GM23338 (cell line): ENCODE measurements around the gene TMEM87B. TPM values are rescaled to one million over a fixed set of nuclear protein-coding genes. Genes with fewer than 3 reads are reported as not detected.
A peak's percentile ranks its signal among the peaks of the same experiment; 100 is the strongest.

ENCODE experiments used
- ATAC-seq: fragments of 200-7000 bp; cut with Tn5 transposase; 3 replicates; pipeline ENCODE4 v1.9.1; 2020
- DNase-seq: peaks from one replicate; pipeline ENCODE4 v3.0.0-alpha.2; 2015; ENCODE audit warnings: low spot score
- H2AFZ ChIP-seq: fragments of 200-600 bp; sonication (generic); 2 replicates; pipeline ENCODE4 v1.8.0; 2016; ENCODE audit warnings: antibody characterized with exemption, mild to moderate bottlenecking, moderate library complexity
- H3F3A ChIP-seq: fragments of 200-600 bp; sonication (generic); replicated peaks from 2 replicates; pipeline ENCODE4 v1.8.0; 2017; ENCODE audit warnings: antibody characterized with exemption, mixed run types, low read depth
- H3K27ac ChIP-seq: fragments of 200-600 bp; sonication (generic); 2 replicates; pipeline ENCODE4 v1.6.1; 2016; ENCODE audit warnings: low read depth
- H3K27me3 ChIP-seq: fragments of 200-600 bp; sonication (generic); 2 replicates; pipeline ENCODE4 v1.8.0; 2016; ENCODE audit warnings: mild to moderate bottlenecking, mixed run types, moderate library complexity; ENCODE audit not compliant: insufficient read depth
- H3K36me3 ChIP-seq: fragments of 200-600 bp; sonication (generic); 2 replicates; pipeline ENCODE4 v1.8.0; 2016; ENCODE audit warnings: mild to moderate bottlenecking; ENCODE audit not compliant: insufficient read depth
- H3K4me1 ChIP-seq: fragments of 200-600 bp; sonication (generic); 2 replicates; pipeline ENCODE4 v1.8.0; 2016; ENCODE audit warnings: mild to moderate bottlenecking, moderate library complexity; ENCODE audit not compliant: insufficient read depth
- H3K4me2 ChIP-seq: fragments of 200-600 bp; sonication (generic); 2 replicates; pipeline ENCODE4 v1.7.1; 2017; ENCODE audit warnings: mixed run types
- H3K4me3 ChIP-seq: fragments of 200-600 bp; sonication (generic); 2 replicates; pipeline ENCODE4 v1.6.1; 2016; ENCODE audit warnings: mixed run types
- H3K79me2 ChIP-seq: fragments of 200-600 bp; sonication (generic); replicated peaks from 2 replicates; pipeline ENCODE4 v1.8.0; 2017; ENCODE audit warnings: mild to moderate bottlenecking; ENCODE audit not compliant: insufficient read depth
- H3K9me2 ChIP-seq: fragments of 200-600 bp; sonication (generic); 2 replicates; pipeline ENCODE4 v1.8.0; 2017; ENCODE audit not compliant: insufficient read depth
- H4K20me1 ChIP-seq: fragments of 200-600 bp; sonication (generic); replicated peaks from 2 replicates; pipeline ENCODE4 v1.8.0; 2017; ENCODE audit warnings: mild to moderate bottlenecking; ENCODE audit not compliant: insufficient read depth
- H3K27ac Mint-ChIP-seq: 2 replicates; pipeline ENCODE4 v1.8.0; 2020; ENCODE audit warnings: inconsistent platforms, mild to moderate bottlenecking, moderate library complexity, mixed read lengths
- H3K27me3 Mint-ChIP-seq: 3 replicates; pipeline ENCODE4 v1.8.0; 2022; ENCODE audit warnings: low read depth, mild to moderate bottlenecking, moderate library complexity, mixed read lengths, inconsistent platforms; ENCODE audit not compliant: insufficient read depth, poor library complexity
- H3K36me3 Mint-ChIP-seq: 3 replicates; pipeline ENCODE4 v1.8.0; 2021; ENCODE audit warnings: low read depth, mild to moderate bottlenecking, inconsistent platforms, moderate library complexity, mixed read lengths
- H3K4me1 Mint-ChIP-seq: 3 replicates; pipeline ENCODE4 v1.8.0; 2020; ENCODE audit warnings: mild to moderate bottlenecking, inconsistent platforms, mixed read lengths
- H3K4me3 Mint-ChIP-seq: 3 replicates; pipeline ENCODE4 v1.8.0; 2021; ENCODE audit warnings: moderate library complexity, mild to moderate bottlenecking, inconsistent platforms, mixed read lengths
- H3K9me3 Mint-ChIP-seq: 3 replicates; pipeline ENCODE4 v1.8.0; 2020; ENCODE audit warnings: moderate library complexity, mild to moderate bottlenecking, inconsistent platforms, mixed read lengths
- CREB1 ChIP-seq: fragments of 250-450 bp; sonication (Bioruptor Pico); IDR thresholded peaks from 2 replicates; pipeline ENCODE4 v1.5.0; 2020; ENCODE audit warnings: low read depth, mild to moderate bottlenecking, moderate library complexity
- EZH2 ChIP-seq: fragments of 200-600 bp; sonication (generic); IDR thresholded peaks from one replicate; pipeline ENCODE4 v1.8.0; 2017; ENCODE audit warnings: antibody characterized with exemption, mild to moderate bottlenecking, low read depth; ENCODE audit not compliant: unreplicated experiment
- EZH2phosphoT487 ChIP-seq: fragments of 200-600 bp; sonication (generic); IDR thresholded peaks from one replicate; pipeline ENCODE4 v1.8.1; 2018; ENCODE audit warnings: antibody characterized with exemption; ENCODE audit not compliant: unreplicated experiment
- JUNB ChIP-seq: IDR thresholded peaks from one replicate; pipeline ENCODE4 v1.6.1; 2016; ENCODE audit warnings: antibody characterized with exemption; ENCODE audit not compliant: unreplicated experiment
- polyA plus RNA-seq: library from polyadenylated mRNA; unstranded; fragments of >200 nt; fragmentation: Nextera tagmentation; extraction: Ambion mirVana; gene quantifications from 2 replicates; pipeline ENCODE4 v1.2.1, GENCODE V29; 2016
- total RNA-seq: library from RNA; depleted of rRNA; stranded (reverse); fragments of >200 nt; shearing (Covaris generic); gene quantifications from 2 replicates; pipeline ENCODE4 v1.2.3, GENCODE V29; 2014
- TF ChIP-seq, protein P1 (sequence below), 2 experiments: fragments of 200-600 bp in 1 of 2; sonication (generic) in 1 of 2; conservative IDR thresholded peaks; 2 replicates each; pipeline versions ENCODE4 v1.5.1 to v1.6.1; 2016 to 2017; ENCODE audit warnings: antibody characterized with exemption in 2 of 2, low read depth in 2 of 2, mild to moderate bottlenecking in 2 of 2, moderate library complexity in 1 of 2
- TF ChIP-seq, protein P2 (sequence below): fragments of 250-450 bp; sonication (Bioruptor Pico); IDR thresholded peaks from 2 replicates; pipeline ENCODE4 v1.5.0; 2020; ENCODE audit warnings: mild to moderate bottlenecking, moderate library complexity
- TF ChIP-seq, protein P3 (sequence below): IDR thresholded peaks from one replicate; pipeline ENCODE4 v1.6.1; 2018; ENCODE audit warnings: antibody characterized with exemption; ENCODE audit not compliant: unreplicated experiment

TMEM87B gene
- total and polyA plus RNA-seq, 2 experiments from 2014 or later = 7.0 to 15.4 TPM

DNA sequence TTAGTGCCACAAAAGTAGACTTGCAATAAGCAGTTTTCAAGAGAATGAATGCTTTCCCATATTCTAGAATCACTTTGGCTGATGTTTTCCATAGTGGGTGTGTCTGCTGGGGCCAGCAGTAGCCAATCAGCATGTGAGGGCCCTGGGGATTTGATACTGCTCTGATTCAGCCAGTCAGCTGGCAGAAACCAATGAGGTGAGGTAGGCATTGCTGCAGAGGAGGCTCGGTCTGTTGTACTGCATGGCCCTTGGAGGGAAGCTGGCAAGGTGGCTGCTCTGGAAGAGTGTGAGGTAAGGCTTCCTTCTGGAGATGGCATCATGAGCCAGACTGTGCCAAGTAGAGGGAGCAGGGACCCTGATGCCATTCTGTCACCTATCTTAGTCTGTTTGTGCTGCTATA lies 22.7 kb downstream of the TMEM87B start:
- peaks cover 4% of the 10 kb centered on the region; the same call in 1 of the 3 replicates for H3K4me1 Mint-ChIP-seq
- Histone ChIP-seq H3K27me3 (no peaks in the 10 kb centered on the region), H3K36me3 (no peaks in the 10 kb centered on the region), H4K20me1 (no peaks in the 10 kb centered on the region), H3K9me2 (no peaks in the 10 kb centered on the region), H3K79me2 (no peaks in the 10 kb centered on the region; the same call in 1 of the 2 replicates), H3K4me3 (no peak overlapping the region), H2AFZ (no peak overlapping the region), H3K4me1 (no peaks in the 10 kb centered on the region), H3K27ac (no peak overlapping the region), H3F3A (no peaks in the 10 kb centered on the region), H3K4me2 (no peak overlapping the region)
- peaks cover 8% of the 10 kb centered on the region; the same call in 2 of the 3 replicates for H3K36me3 Mint-ChIP-seq
- ATAC-seq = peak; percentile 95
- H3K4me3 Mint-ChIP-seq = no peak overlapping the region
- no peaks in the 10 kb centered on the region for H3K27me3 Mint-ChIP-seq
- no peaks in the 10 kb centered on the region for H3K9me3 Mint-ChIP-seq
- TF ChIP-seq CREB1 (CRISPR knock-in tag) = no peak
- TF ChIP-seq EZH2phosphoT487 = no peak
- no peak for TF ChIP-seq EZH2
- TF ChIP-seq, protein P1, sequence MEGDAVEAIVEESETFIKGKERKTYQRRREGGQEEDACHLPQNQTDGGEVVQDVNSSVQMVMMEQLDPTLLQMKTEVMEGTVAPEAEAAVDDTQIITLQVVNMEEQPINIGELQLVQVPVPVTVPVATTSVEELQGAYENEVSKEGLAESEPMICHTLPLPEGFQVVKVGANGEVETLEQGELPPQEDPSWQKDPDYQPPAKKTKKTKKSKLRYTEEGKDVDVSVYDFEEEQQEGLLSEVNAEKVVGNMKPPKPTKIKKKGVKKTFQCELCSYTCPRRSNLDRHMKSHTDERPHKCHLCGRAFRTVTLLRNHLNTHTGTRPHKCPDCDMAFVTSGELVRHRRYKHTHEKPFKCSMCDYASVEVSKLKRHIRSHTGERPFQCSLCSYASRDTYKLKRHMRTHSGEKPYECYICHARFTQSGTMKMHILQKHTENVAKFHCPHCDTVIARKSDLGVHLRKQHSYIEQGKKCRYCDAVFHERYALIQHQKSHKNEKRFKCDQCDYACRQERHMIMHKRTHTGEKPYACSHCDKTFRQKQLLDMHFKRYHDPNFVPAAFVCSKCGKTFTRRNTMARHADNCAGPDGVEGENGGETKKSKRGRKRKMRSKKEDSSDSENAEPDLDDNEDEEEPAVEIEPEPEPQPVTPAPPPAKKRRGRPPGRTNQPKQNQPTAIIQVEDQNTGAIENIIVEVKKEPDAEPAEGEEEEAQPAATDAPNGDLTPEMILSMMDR (conservative IDR thresholded peaks at IDR 0.05; ENCODE audit: low read depth in 2 of 2) = no peak
- H3K27ac Mint-ChIP-seq = no peak overlapping the region
- peak; percentile 27 for DNase-seq

DNA sequence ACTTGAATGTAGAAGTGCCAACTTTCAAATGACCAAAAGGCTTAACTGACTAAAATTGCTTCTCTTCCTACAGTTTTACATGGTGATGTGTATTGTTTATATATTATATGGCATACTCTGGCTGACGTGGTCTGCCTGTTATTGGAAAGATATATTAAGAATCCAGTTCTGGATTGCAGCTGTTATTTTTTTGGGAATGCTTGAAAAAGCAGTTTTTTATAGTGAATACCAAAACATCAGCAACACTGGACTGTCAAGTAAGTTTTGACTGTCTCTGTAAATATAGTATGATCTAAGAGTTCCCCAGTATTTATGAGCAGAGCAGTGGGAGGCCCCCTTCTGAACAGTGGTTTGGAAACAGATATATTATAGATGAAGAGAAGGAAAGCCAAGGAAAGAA lies 26.2 kb downstream of the TMEM87B start:
- H3K4me2 ChIP-seq = no peak overlapping the region
- no peaks in the 10 kb centered on the region for H3K79me2 ChIP-seq
- H4K20me1 ChIP-seq = no peaks in the 10 kb centered on the region
- Mint-ChIP-seq H3K36me3 (no peaks in the 10 kb centered on the region; the same call in 2 of the 3 replicates), H3K4me1 (peaks cover 4% of the 10 kb centered on the region; the same call in 1 of the 3 replicates), H3K4me3 (no peak overlapping the region), H3K27me3 (no peaks in the 10 kb centered on the region), H3K27ac (no peak overlapping the region), H3K9me3 (no peaks in the 10 kb centered on the region)
- no peaks in the 10 kb centered on the region for H3K4me1 ChIP-seq
- H3F3A ChIP-seq = no peaks in the 10 kb centered on the region
- no peak overlapping the region for H3K4me3 ChIP-seq
- ATAC-seq (no peak), DNase-seq (no peak)
- no peak overlapping the region for H2AFZ ChIP-seq
- H3K27me3 ChIP-seq = no peaks in the 10 kb centered on the region
- no peaks in the 10 kb centered on the region for H3K36me3 ChIP-seq
- no peak overlapping the region for H3K27ac ChIP-seq
- H3K9me2 ChIP-seq = no peaks in the 10 kb centered on the region
- no peak for TF ChIP-seq JUNB
- TF ChIP-seq, protein P1 (conservative IDR thresholded peaks at IDR 0.05; ENCODE audit: low read depth in 2 of 2) = no peak
- TF ChIP-seq, protein P2, sequence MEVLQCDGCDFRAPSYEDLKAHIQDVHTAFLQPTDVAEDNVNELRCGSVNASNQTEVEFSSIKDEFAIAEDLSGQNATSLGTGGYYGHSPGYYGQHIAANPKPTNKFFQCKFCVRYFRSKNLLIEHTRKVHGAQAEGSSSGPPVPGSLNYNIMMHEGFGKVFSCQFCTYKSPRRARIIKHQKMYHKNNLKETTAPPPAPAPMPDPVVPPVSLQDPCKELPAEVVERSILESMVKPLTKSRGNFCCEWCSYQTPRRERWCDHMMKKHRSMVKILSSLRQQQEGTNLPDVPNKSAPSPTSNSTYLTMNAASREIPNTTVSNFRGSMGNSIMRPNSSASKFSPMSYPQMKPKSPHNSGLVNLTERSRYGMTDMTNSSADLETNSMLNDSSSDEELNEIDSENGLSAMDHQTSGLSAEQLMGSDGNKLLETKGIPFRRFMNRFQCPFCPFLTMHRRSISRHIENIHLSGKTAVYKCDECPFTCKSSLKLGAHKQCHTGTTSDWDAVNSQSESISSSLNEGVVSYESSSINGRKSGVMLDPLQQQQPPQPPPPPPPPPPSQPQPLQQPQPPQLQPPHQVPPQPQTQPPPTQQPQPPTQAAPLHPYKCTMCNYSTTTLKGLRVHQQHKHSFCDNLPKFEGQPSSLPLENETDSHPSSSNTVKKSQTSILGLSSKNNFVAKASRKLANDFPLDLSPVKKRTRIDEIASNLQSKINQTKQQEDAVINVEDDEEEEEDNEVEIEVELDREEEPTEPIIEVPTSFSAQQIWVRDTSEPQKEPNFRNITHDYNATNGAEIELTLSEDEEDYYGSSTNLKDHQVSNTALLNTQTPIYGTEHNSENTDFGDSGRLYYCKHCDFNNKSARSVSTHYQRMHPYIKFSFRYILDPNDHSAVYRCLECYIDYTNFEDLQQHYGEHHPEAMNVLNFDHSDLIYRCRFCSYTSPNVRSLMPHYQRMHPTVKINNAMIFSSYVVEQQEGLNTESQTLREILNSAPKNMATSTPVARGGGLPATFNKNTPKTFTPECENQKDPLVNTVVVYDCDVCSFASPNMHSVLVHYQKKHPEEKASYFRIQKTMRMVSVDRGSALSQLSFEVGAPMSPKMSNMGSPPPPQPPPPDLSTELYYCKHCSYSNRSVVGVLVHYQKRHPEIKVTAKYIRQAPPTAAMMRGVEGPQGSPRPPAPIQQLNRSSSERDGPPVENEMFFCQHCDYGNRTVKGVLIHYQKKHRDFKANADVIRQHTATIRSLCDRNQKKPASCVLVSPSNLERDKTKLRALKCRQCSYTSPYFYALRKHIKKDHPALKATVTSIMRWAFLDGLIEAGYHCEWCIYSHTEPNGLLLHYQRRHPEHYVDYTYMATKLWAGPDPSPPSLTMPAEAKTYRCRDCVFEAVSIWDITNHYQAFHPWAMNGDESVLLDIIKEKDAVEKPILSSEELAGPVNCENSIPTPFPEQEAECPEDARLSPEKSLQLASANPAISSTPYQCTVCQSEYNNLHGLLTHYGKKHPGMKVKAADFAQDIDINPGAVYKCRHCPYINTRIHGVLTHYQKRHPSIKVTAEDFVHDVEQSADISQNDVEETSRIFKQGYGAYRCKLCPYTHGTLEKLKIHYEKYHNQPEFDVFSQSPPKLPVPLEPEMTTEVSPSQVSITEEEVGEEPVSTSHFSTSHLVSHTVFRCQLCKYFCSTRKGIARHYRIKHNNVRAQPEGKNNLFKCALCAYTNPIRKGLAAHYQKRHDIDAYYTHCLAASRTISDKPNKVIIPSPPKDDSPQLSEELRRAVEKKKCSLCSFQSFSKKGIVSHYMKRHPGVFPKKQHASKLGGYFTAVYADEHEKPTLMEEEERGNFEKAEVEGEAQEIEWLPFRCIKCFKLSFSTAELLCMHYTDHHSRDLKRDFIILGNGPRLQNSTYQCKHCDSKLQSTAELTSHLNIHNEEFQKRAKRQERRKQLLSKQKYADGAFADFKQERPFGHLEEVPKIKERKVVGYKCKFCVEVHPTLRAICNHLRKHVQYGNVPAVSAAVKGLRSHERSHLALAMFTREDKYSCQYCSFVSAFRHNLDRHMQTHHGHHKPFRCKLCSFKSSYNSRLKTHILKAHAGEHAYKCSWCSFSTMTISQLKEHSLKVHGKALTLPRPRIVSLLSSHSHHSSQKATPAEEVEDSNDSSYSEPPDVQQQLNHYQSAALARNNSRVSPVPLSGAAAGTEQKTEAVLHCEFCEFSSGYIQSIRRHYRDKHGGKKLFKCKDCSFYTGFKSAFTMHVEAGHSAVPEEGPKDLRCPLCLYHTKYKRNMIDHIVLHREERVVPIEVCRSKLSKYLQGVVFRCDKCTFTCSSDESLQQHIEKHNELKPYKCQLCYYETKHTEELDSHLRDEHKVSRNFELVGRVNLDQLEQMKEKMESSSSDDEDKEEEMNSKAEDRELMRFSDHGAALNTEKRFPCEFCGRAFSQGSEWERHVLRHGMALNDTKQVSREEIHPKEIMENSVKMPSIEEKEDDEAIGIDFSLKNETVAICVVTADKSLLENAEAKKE (CRISPR knock-in tag) = no peak
- TF ChIP-seq, protein P3, sequence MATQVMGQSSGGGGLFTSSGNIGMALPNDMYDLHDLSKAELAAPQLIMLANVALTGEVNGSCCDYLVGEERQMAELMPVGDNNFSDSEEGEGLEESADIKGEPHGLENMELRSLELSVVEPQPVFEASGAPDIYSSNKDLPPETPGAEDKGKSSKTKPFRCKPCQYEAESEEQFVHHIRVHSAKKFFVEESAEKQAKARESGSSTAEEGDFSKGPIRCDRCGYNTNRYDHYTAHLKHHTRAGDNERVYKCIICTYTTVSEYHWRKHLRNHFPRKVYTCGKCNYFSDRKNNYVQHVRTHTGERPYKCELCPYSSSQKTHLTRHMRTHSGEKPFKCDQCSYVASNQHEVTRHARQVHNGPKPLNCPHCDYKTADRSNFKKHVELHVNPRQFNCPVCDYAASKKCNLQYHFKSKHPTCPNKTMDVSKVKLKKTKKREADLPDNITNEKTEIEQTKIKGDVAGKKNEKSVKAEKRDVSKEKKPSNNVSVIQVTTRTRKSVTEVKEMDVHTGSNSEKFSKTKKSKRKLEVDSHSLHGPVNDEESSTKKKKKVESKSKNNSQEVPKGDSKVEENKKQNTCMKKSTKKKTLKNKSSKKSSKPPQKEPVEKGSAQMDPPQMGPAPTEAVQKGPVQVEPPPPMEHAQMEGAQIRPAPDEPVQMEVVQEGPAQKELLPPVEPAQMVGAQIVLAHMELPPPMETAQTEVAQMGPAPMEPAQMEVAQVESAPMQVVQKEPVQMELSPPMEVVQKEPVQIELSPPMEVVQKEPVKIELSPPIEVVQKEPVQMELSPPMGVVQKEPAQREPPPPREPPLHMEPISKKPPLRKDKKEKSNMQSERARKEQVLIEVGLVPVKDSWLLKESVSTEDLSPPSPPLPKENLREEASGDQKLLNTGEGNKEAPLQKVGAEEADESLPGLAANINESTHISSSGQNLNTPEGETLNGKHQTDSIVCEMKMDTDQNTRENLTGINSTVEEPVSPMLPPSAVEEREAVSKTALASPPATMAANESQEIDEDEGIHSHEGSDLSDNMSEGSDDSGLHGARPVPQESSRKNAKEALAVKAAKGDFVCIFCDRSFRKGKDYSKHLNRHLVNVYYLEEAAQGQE = no peak
